Fibroblast of skin of scalp (primary cell): ENCODE measurements around the gene LTC4S.
"Not testable (repeated sequence)": the region's sequence is repeated elsewhere in the genome, so short reads cannot be mapped to it uniquely, and the experiment has no call there.

Experiments used
- DNase-seq: peaks from one replicate; pipeline ENCODE4 v3.0.0-alpha.2; 2013

Gene LTC4S

GRCh38 chr5:179769796-179770195 lies 24.0 kb upstream of the LTC4S start:
- DNase-seq, result no peak

- no peak for DNase-seq
These were observed 22.4 kb upstream of the LTC4S start for GRCh38 chr5:179771311-179771895.

- DNase-seq, result no peak
These were observed 21.4 kb upstream of the LTC4S start for GRCh38 chr5:179772351-179772750.

- DNase-seq, result no peak
These were observed 20.1 kb upstream of the LTC4S start for GRCh38 chr5:179773686-179774040.

GRCh38 chr5:179774442-179774841 lies 19.3 kb upstream of the LTC4S start:
- no peak for DNase-seq

GRCh38 chr5:179776411-179776938 lies 17.3 kb upstream of the LTC4S start:
- no peak for DNase-seq

- no peak for DNase-seq
These were observed 16.3 kb upstream of the LTC4S start for GRCh38 chr5:179777456-179777855.

- no peak for DNase-seq
These were observed 15.9 kb upstream of the LTC4S start for GRCh38 chr5:179777909-179778308.

GRCh38 chr5:179778591-179778990 lies 15.2 kb upstream of the LTC4S start:
- no peak for DNase-seq

GRCh38 chr5:179779826-179780225 lies 14.0 kb upstream of the LTC4S start:
- no peak for DNase-seq

GRCh38 chr5:179780362-179780761 lies 13.4 kb upstream of the LTC4S start:
- DNase-seq, result no peak

- no peak for DNase-seq
These were observed 11.9 kb upstream of the LTC4S start for GRCh38 chr5:179781846-179782245.

- no peak for DNase-seq
These were observed 10.7 kb upstream of the LTC4S start for GRCh38 chr5:179783128-179783527.

GRCh38 chr5:179786861-179787260 lies 6.9 kb upstream of the LTC4S start:
- DNase-seq, result no peak

GRCh38 chr5:179788193-179788854 lies 5.5 kb upstream of the LTC4S start:
- DNase-seq, result no peak

- not testable (repeated sequence) for DNase-seq
These were observed 4.5 kb upstream of the LTC4S start for GRCh38 chr5:179789278-179789677.

GRCh38 chr5:179791881-179792611 lies 1.7 kb upstream of the LTC4S start:
- DNase-seq, result no peak

GRCh38 chr5:179792612-179793467 lies 946 bp upstream of the LTC4S start:
- no peak for DNase-seq

- no peak for DNase-seq
These were observed 385 bp downstream of the LTC4S start for GRCh38 chr5:179794171-179794570.

- no peak for DNase-seq
These were observed 789 bp downstream of the LTC4S start for GRCh38 chr5:179794575-179794974.

GRCh38 chr5:179795049-179795862 lies 1.5 kb downstream of the LTC4S start:
- no peak for DNase-seq
